Tibial artery (tissue), 4 donors: ENCODE results near the gene CEP63.

Experiments used
- DNase-seq, 2 donors: peaks; one replicate each; pipeline ENCODE4 v3.0.0-alpha.2; 2019
- H3K27ac ChIP-seq, 2 donors: fragments of 200-600 bp; sonication (generic) in 1 of 2; 1 replicate in 1 of 2; 2 replicates in 1 of 2; pipeline ENCODE4 v1.5.1; 2018 to 2019; ENCODE audit warnings: mild to moderate bottlenecking in 1 of 2
- H3K27me3 ChIP-seq, 2 donors: fragments of 200-600 bp; sonication (generic) in 1 of 2; one replicate each; pipeline versions ENCODE4 v1.5.1 to v1.6.0; 2016 to 2019
- H3K36me3 ChIP-seq, 3 donors: fragments of 200-600 bp; sonication (generic) in 2 of 3; one replicate each; pipeline ENCODE4 v1.5.1; 2016 to 2019; ENCODE audit warnings: mild to moderate bottlenecking in 2 of 3
- H3K4me1 ChIP-seq, 4 donors: fragments of 200-600 bp; sonication (generic) in 2 of 4; 1 replicate in 3 of 4; 2 replicates in 1 of 4; pipeline ENCODE4 v1.5.1; 2016 to 2019
- H3K4me3 ChIP-seq, 2 donors: fragments of 200-600 bp; sonication (generic) in 1 of 2; 1 replicate in 1 of 2; 2 replicates in 1 of 2; pipeline ENCODE4 v1.5.1; 2018 to 2019; ENCODE audit warnings: mild to moderate bottlenecking in 2 of 2
- H3K9me3 ChIP-seq, 3 donors: fragments of 200-600 bp; sonication (generic) in 1 of 3; one replicate each; pipeline ENCODE4 v1.5.1; 2016 to 2019
- intact Hi-C: fragments of 100-400 bp; cut with DNase I; formaldehyde crosslinking; loops from one replicate; pipeline ENCODE4 v1.15.0; 2023; ENCODE audit warnings: low total_unique reads
- TF ChIP-seq, protein P1 (sequence below), 2 experiments: fragments of 200-600 bp in 1 of 2; fragments of 450-650 bp in 1 of 2; IDR thresholded peaks; one replicate each; pipeline ENCODE4 v1.5.1; 2017 to 2019; ENCODE audit warnings: antibody characterized with exemption in 2 of 2, mild to moderate bottlenecking in 1 of 2, moderate library complexity in 1 of 2

Gene CEP63

DNA sequence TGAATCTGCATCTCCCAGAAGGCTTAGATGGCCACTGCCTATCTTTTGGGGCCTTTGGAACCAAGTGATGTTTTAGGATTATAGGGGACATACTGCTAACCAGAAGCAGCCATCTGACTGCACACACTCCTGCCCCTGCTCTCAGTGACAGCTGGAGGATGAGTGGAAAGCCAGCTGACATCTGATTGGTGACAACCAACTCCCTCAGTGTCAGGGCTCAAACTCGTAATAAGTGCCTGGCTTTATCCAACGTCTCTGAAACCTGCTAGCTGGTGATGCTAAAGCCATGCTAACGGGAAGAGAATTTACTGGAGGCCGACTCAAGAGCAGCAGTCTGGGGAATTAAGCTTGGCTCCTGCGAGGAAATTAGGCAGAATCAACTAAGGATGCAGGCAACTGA, 129.9 kb downstream of the CEP63 start:
- Histone ChIP-seq H3K4me1 (no peaks in the 10 kb centered on the region), H3K9me3 (no peaks in the 10 kb centered on the region), H3K36me3 (peaks cover 0 to 34% (median 0%) of the 10 kb centered on the region in 3 donors), H3K27me3 (no peaks in the 10 kb centered on the region), H3K27ac (no peak overlapping the region), H3K4me3 (no peak overlapping the region)
- DNase-seq, result no peak
- TF ChIP-seq, protein P1, sequence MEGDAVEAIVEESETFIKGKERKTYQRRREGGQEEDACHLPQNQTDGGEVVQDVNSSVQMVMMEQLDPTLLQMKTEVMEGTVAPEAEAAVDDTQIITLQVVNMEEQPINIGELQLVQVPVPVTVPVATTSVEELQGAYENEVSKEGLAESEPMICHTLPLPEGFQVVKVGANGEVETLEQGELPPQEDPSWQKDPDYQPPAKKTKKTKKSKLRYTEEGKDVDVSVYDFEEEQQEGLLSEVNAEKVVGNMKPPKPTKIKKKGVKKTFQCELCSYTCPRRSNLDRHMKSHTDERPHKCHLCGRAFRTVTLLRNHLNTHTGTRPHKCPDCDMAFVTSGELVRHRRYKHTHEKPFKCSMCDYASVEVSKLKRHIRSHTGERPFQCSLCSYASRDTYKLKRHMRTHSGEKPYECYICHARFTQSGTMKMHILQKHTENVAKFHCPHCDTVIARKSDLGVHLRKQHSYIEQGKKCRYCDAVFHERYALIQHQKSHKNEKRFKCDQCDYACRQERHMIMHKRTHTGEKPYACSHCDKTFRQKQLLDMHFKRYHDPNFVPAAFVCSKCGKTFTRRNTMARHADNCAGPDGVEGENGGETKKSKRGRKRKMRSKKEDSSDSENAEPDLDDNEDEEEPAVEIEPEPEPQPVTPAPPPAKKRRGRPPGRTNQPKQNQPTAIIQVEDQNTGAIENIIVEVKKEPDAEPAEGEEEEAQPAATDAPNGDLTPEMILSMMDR (IDR thresholded peaks at IDR 0.05), result no peak
- intact Hi-C loops, result no loop called here

DNA sequence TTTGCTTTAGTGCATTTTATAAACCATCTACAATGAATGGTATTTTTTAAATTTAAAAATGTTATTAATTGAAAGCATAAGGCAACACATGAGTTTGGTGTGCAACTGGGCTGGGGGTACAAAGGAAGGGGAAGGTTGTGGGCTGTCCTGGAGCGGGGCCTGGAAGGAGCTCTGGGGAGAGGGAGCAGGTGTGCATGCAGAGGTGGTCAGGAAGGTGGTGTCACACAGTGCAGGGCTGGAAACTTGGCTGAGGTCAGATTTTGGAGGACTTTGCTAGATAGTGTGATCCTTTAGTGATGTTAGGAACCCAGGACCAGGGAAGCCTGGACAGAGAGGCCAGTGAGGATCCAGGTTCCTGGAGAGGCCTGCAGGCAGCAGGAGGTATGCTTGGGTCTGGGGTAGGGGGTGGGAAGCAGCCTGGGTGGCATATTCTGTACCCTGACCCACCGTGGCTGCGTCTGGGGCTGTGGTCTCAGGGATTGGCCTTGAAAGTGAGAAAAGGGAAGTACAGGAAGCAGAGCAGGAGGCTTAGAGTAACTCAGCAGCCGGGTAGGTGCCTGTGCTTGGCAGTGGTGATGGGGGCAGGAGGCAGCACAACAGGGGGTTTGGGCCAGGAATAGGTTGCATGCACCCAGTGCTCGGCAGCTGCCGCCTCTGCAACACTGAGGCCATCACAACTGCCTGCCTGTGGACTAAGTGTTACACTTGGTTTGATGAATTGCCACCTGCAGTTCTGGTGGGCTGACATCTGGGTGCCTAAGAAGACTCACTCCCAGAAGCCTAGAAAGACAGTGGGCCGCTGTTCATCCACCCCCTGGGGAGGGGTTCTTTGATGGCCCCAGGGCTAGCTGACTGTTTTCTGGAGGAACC, 132.0 kb downstream of the CEP63 start:
- intact Hi-C loops, result no loop called here
- Histone ChIP-seq H3K36me3 (peaks cover 0 to 34% (median 0%) of the 10 kb centered on the region in 3 donors), H3K4me1 (no peaks in the 10 kb centered on the region), H3K4me3 (no peak overlapping the region), H3K9me3 (no peaks in the 10 kb centered on the region), H3K27ac (no peak overlapping the region), H3K27me3 (no peaks in the 10 kb centered on the region)
- no peak for DNase-seq
- TF ChIP-seq, protein P1 (IDR thresholded peaks at IDR 0.05), result no peak

DNA sequence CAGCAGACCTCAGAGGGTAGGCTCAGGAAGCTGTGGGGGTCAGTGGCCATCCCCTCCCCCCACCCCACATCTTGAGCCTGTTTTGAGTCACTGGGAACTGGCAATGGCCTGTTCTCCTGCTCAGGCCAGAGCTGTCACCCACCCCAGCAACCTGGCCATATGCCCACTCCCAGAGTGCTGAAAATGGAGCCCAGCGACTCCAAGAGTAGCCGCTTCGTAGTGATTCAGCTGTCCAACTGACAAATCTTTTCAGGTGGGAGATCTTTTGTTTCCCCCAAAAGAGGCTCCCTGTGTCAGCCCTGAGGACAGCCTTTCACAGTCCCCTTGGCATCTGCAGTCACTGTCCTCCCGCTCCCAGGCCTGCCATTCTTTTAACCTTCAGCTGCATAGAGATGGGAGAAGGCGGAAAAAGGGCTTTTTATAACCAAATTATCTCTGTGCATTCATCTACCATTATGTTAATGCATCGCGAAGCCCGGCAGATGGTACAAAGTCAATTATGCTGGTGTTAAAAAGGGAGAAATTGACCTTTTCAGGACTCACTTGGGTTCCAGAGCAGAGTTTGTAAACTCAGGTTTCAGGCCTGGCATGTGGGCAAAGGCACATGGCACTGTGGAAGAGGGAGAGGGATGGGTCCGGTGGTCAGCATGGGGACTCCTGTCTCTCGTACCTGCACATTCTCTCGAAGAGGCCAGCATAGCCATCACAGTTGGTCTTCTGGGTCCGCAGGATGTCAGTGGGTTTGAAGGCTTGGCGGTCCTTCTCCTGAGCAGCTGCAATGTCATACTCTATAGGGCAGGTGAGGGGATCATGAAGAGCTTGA, 132.8 kb downstream of the CEP63 start:
- no peaks in the 10 kb centered on the region for H3K27me3 ChIP-seq
- no peak for DNase-seq
- H3K27ac ChIP-seq, result no peak overlapping the region
- H3K36me3 ChIP-seq, result peaks cover 0 to 34% (median 0%) of the 10 kb centered on the region in 3 donors
- intact Hi-C loops, result no loop called here
- H3K9me3 ChIP-seq, result no peaks in the 10 kb centered on the region
- TF ChIP-seq, protein P1 (IDR thresholded peaks at IDR 0.05), result no peak
- no peaks in the 10 kb centered on the region for H3K4me1 ChIP-seq
- no peak overlapping the region for H3K4me3 ChIP-seq

DNA sequence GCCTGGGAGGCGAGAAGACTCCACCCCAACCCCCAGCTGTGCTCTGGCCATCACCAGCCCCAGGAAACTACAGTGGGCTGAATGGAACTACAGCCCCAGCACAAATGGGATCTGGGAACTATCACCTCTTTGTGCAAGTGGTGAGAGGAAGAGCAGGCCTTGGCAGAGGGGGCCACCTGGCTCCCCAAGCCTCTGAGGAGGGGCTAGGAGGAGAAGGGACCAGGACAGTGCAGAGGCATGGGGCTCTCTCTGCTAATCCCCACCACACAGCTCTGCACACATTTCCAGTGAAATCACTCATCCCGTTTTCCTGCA, 133.4 kb downstream of the CEP63 start:
- no peaks in the 10 kb centered on the region for H3K4me1 ChIP-seq
- no peak overlapping the region for H3K27ac ChIP-seq
- TF ChIP-seq, protein P1 (IDR thresholded peaks at IDR 0.05), result no peak
- H3K9me3 ChIP-seq, result no peaks in the 10 kb centered on the region
- H3K27me3 ChIP-seq, result no peaks in the 10 kb centered on the region
- H3K4me3 ChIP-seq, result no peak overlapping the region
- intact Hi-C loops, result no loop called here
- H3K36me3 ChIP-seq, result peaks cover 0 to 33% (median 0%) of the 10 kb centered on the region in 3 donors
- DNase-seq, result no peak

DNA sequence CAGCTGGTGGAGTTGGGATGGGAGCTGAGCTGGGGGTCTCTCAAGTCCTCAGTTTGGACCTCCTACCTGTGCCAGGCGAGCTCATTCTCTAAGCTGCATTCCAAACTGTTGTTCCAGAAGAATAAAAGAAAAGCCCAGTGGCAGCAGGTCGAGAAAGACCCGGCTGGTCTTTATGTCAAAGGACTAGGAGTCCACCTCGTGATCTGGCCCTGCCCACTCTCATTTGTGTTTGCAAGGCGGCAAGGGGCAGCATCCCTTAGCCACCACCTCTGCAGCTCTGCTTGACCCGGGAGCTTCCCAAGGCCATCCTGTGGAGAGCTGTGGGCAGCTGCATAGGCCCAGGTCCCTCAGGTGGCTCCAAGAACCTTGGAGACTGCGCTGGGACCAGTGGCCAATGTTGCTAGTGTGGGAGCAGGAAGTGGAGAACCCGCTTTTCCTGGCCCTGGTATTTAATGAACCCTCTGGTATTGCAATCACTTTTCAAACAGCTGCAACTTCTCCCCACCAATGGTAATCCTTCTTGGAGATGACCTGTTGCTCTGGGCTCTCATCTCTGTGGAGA, 134.1 kb downstream of the CEP63 start:
- H3K27me3 ChIP-seq, result no peaks in the 10 kb centered on the region
- DNase-seq, result no peak
- intact Hi-C loops, result no loop called here
- H3K4me3 ChIP-seq, result no peak overlapping the region
- H3K4me1 ChIP-seq, result no peaks in the 10 kb centered on the region
- H3K27ac ChIP-seq, result no peak overlapping the region
- peaks cover 0 to 27% (median 0%) of the 10 kb centered on the region in 3 donors for H3K36me3 ChIP-seq
- TF ChIP-seq, protein P1 (IDR thresholded peaks at IDR 0.05), result no peak
- no peaks in the 10 kb centered on the region for H3K9me3 ChIP-seq
